CD4-positive, CD25-positive, alpha-beta regulatory T cell (primary cell): ENCODE results near the gene PPP3R2. TPM values are rescaled to one million over a fixed set of nuclear protein-coding genes. Genes with fewer than 3 reads are reported as not detected.

Experiments
- ATAC-seq, 2 donors: fragments of 150-1000 bp; cut with Tn5 transposase; one replicate each; pipeline ENCODE4 v1.10.0; 2021; ENCODE audit warnings: low read depth in 2 of 2, moderate number of reproducible peaks in 2 of 2, moderate library complexity in 1 of 2
- DNase-seq, 3 donors: peaks; one replicate each; pipeline versions ENCODE4 v3.0.0 to v3.0.0-alpha.2; 2012 to 2022; ENCODE audit warnings: mixed read lengths in 1 of 3
- H3K27ac ChIP-seq: one replicate; pipeline ENCODE4 v1.7.0; 2013; ENCODE audit warnings: mild to moderate bottlenecking, low read length; ENCODE audit not compliant: insufficient read depth, poor library complexity, severe bottlenecking
- H3K27me3 ChIP-seq: one replicate; pipeline ENCODE4 v1.7.0; 2013; ENCODE audit warnings: low read length; ENCODE audit not compliant: control insufficient read depth, insufficient read depth
- H3K36me3 ChIP-seq: one replicate; pipeline ENCODE4 v1.7.0; 2013; ENCODE audit warnings: mild to moderate bottlenecking, low read length, moderate library complexity; ENCODE audit not compliant: control insufficient read depth, insufficient read depth
- H3K4me1 ChIP-seq: 2 replicates; pipeline ENCODE4 v1.7.0; 2013; ENCODE audit warnings: mild to moderate bottlenecking, low read length; ENCODE audit not compliant: insufficient read depth, control insufficient read depth, poor library complexity, severe bottlenecking
- H3K4me3 ChIP-seq: one replicate; pipeline ENCODE4 v1.7.0; 2013; ENCODE audit warnings: low read depth, mild to moderate bottlenecking, low read length, moderate library complexity
- H3K9me3 ChIP-seq, 2 experiments: 1 replicate in 1 of 2; 2 replicates in 1 of 2; pipeline ENCODE4 v1.7.0; 2013; ENCODE audit warnings: low read length in 2 of 2, mild to moderate bottlenecking in 1 of 2, moderate library complexity in 1 of 2; ENCODE audit not compliant: control insufficient read depth in 2 of 2
- H3K27ac Mint-ChIP-seq, 3 donors: one replicate each; pipeline ENCODE4 v1.8.0; 2020 to 2022; ENCODE audit warnings: mild to moderate bottlenecking in 3 of 3, mixed read lengths in 3 of 3, moderate library complexity in 2 of 3
- H3K27me3 Mint-ChIP-seq: one replicate; pipeline ENCODE4 v1.8.0; 2022; ENCODE audit warnings: mild to moderate bottlenecking, mixed read lengths
- H3K36me3 Mint-ChIP-seq: one replicate; pipeline ENCODE4 v1.8.0; 2020; ENCODE audit warnings: mixed read lengths
- H3K4me1 Mint-ChIP-seq, 4 donors: one replicate each; pipeline ENCODE4 v1.8.0; 2020 to 2022; ENCODE audit warnings: mixed read lengths in 4 of 4, mild to moderate bottlenecking in 1 of 4
- H3K4me3 Mint-ChIP-seq, 4 donors: one replicate each; pipeline ENCODE4 v1.8.0; 2020 to 2022; ENCODE audit warnings: mild to moderate bottlenecking in 4 of 4, mixed read lengths in 4 of 4, moderate library complexity in 3 of 4
- H3K9me3 Mint-ChIP-seq, 7 donors: one replicate each; pipeline ENCODE4 v1.8.0; 2020 to 2022; ENCODE audit warnings: mixed read lengths in 7 of 7, mild to moderate bottlenecking in 3 of 7, moderate library complexity in 2 of 7
- polyA plus RNA-seq, 4 donors: library from polyadenylated mRNA; unstranded; fragments of 300-500 nt; fragmentation: Illumina TruSeq; gene quantifications; one replicate each; pipeline ENCODE4 v1.2.3, GENCODE V29; 2021
- total RNA-seq: library from RNA; stranded (reverse); gene quantifications from one replicate; pipeline ENCODE4 v1.2.3, GENCODE V29; 2022

PPP3R2 gene
- total RNA-seq (not detected), polyA plus RNA-seq (under 1 TPM in 2 of 4 donors, not detected in 2; 0.17 to 0.22 TPM)

DNA sequence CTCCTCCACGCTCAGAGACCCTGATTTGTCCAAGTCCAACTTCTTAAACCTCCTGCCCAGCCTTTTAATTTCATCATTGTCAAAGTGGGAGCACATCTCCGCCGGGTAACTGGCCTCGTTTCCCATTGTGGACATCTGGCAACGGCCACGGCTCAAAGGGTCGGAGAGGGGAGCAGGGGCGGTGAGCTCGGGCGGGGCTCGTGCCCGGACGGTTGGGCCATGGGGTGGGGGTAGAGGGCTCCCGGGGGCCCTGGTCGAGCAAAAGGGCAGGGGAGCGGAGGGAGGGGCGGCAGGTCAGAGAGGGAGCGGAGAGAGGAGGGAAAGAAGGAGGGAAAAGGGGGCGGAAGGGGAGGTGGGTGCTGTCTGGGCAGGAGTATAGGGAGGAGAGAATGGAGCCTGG, at the start of gene PPP3R2:
TSS of gene PPP3R2 (minus strand) at position 174 of the 400 bp plus-strand sequence. CDS start at position 126, 48 bp downstream.
- Histone ChIP-seq H3K4me1 (no peaks in the 10 kb centered on the region), H3K36me3 (no peaks in the 10 kb centered on the region), H3K27me3 (no peaks in the 10 kb centered on the region), H3K9me3 (no peaks in the 10 kb centered on the region), H3K4me3 (no peak within 1 kb of the TSS), H3K27ac (no peak within 1 kb of the TSS)
- peaks cover 0 to 13% (median under 1%) of the 10 kb centered on the region in 4 donors for H3K4me1 Mint-ChIP-seq
- H3K27me3 Mint-ChIP-seq, result no peaks in the 10 kb centered on the region
- no peak for DNase-seq
- H3K27ac Mint-ChIP-seq, result peak within 1 kb of the TSS in 2 of 3 donors; percentile 56 to 74
- no peak for ATAC-seq
- H3K36me3 Mint-ChIP-seq, result no peaks in the 10 kb centered on the region
- peaks cover 0 to 1% (median 0%) of the 10 kb centered on the region in 7 donors for H3K9me3 Mint-ChIP-seq
- H3K4me3 Mint-ChIP-seq, result no peak within 1 kb of the TSS

GRCh38 chr9:101639785-101640665, 45.3 kb upstream of the PPP3R2 start:
- no peak for DNase-seq
- no peak overlapping the region for H3K27ac Mint-ChIP-seq
- Histone ChIP-seq H3K4me1 (no peaks in the 10 kb centered on the region), H3K27ac (no peak overlapping the region), H3K36me3 (no peaks in the 10 kb centered on the region), H3K4me3 (no peak overlapping the region), H3K9me3 (peaks cover 0 to 5% of the 10 kb centered on the region in 2 experiments), H3K27me3 (no peaks in the 10 kb centered on the region)
- no peak overlapping the region for H3K4me3 Mint-ChIP-seq
- no peak for ATAC-seq
- H3K27me3 Mint-ChIP-seq, result no peaks in the 10 kb centered on the region
- H3K4me1 Mint-ChIP-seq, result no peaks in the 10 kb centered on the region
- no peaks in the 10 kb centered on the region for H3K36me3 Mint-ChIP-seq
- H3K9me3 Mint-ChIP-seq, result peaks cover 0 to 2% (median 0%) of the 10 kb centered on the region in 7 donors

DNA sequence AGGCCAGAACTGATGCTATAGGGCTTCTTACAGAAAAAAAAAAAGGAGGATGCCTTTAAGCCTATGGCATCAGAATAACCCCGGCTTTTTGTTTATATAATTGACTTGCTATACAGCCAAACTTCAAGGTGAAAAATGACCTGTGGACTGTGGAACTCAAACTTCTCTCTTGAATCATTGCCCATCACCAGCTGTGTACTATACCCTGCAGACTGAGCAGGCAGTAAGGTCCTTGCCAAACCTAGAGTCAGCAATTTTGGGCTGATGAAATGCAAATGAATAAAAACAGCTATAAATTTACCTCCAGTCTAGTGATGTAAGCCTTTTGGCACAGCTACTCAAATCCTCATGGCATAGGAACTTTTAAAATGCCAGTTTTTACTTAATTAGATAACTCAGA, 44.5 kb upstream of the PPP3R2 start:
- Histone ChIP-seq H3K9me3 (peaks cover 0 to 5% of the 10 kb centered on the region in 2 experiments), H3K4me3 (no peak overlapping the region), H3K4me1 (no peaks in the 10 kb centered on the region), H3K27ac (no peak overlapping the region), H3K27me3 (no peaks in the 10 kb centered on the region), H3K36me3 (no peaks in the 10 kb centered on the region)
- DNase-seq, result no peak
- Mint-ChIP-seq H3K9me3 (peaks cover 0 to 2% (median 0%) of the 10 kb centered on the region in 7 donors), H3K27ac (no peak overlapping the region), H3K4me3 (no peak overlapping the region), H3K36me3 (no peaks in the 10 kb centered on the region), H3K4me1 (no peaks in the 10 kb centered on the region), H3K27me3 (no peaks in the 10 kb centered on the region)
- ATAC-seq, result no peak

- H3K9me3 Mint-ChIP-seq, result no peaks in the 10 kb centered on the region
- H3K27me3 Mint-ChIP-seq, result no peaks in the 10 kb centered on the region
- no peaks in the 10 kb centered on the region for H3K4me1 Mint-ChIP-seq
- Histone ChIP-seq H3K27ac (no peak overlapping the region), H3K9me3 (no peaks in the 10 kb centered on the region), H3K36me3 (no peaks in the 10 kb centered on the region), H3K4me3 (no peak overlapping the region), H3K27me3 (no peaks in the 10 kb centered on the region), H3K4me1 (no peaks in the 10 kb centered on the region)
- no peak for ATAC-seq
- H3K4me3 Mint-ChIP-seq, result no peak overlapping the region
- H3K36me3 Mint-ChIP-seq, result no peaks in the 10 kb centered on the region
- DNase-seq, result no peak
- no peak overlapping the region for H3K27ac Mint-ChIP-seq
These were observed 41.5 kb upstream of the PPP3R2 start for GRCh38 chr9:101636247-101636646.

DNA sequence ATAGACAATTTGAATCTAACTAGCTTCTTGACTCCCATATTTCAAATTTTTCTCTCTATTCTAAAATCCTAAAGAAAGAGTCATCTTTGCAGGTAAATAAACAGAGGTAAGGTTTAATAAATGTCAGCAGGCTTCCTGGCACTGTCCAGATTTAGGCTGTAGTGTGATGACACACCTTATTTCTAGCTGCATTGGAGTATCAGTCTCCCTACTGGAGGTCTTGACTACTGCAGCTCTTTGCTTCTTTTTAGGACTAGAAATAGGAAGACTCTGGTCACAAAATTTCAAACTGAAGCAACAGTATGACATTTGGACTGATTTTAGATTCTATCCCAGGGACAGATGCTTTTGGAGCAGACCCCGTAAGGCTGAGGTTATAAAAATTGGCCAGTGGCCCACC, 40.7 kb upstream of the PPP3R2 start:
- Histone ChIP-seq H3K9me3 (no peaks in the 10 kb centered on the region), H3K4me3 (no peak overlapping the region), H3K4me1 (no peaks in the 10 kb centered on the region), H3K36me3 (no peaks in the 10 kb centered on the region), H3K27ac (no peak overlapping the region), H3K27me3 (no peaks in the 10 kb centered on the region)
- Mint-ChIP-seq H3K36me3 (no peaks in the 10 kb centered on the region), H3K4me1 (no peaks in the 10 kb centered on the region), H3K27ac (no peak overlapping the region), H3K9me3 (no peaks in the 10 kb centered on the region), H3K4me3 (no peak overlapping the region), H3K27me3 (no peaks in the 10 kb centered on the region)
- DNase-seq (no peak), ATAC-seq (no peak)

DNA sequence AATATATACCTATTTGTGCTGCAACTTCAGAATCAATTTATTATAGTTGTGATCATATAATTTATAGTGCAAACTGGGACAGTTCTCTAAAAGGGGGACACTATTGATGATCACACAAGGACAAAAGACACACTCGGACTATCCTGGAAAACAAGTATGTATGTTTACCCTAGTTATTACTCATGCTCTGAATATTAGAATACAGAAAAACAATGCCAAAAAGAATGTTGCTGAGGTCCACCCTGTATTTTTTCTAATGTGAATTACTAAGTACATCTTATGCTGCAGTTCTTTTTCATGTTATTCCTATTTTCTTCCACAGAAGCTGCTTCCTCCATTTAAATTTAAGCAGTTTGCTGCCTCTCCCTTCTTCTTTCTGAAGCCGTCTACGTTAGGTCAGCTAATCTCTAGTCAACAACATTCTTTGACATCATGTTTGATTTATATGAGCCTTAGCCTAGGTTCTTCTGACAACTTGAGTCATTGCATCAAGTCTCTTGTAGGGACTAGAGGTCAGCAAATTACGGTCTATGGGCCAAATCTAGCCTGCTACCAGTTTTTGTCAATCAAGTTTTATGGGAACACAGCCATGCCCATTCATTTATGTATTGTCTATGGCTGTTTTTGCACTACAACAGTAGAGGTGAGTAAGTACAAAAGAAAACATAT, 40.1 kb upstream of the PPP3R2 start:
- Mint-ChIP-seq H3K27me3 (no peaks in the 10 kb centered on the region), H3K9me3 (no peaks in the 10 kb centered on the region), H3K36me3 (no peaks in the 10 kb centered on the region), H3K27ac (no peak overlapping the region), H3K4me3 (no peak overlapping the region), H3K4me1 (no peaks in the 10 kb centered on the region)
- no peaks in the 10 kb centered on the region for H3K36me3 ChIP-seq
- H3K27ac ChIP-seq, result no peak overlapping the region
- DNase-seq (no peak), ATAC-seq (no peak)
- H3K4me3 ChIP-seq, result no peak overlapping the region
- H3K4me1 ChIP-seq, result no peaks in the 10 kb centered on the region
- H3K9me3 ChIP-seq, result no peaks in the 10 kb centered on the region
- no peaks in the 10 kb centered on the region for H3K27me3 ChIP-seq

DNA sequence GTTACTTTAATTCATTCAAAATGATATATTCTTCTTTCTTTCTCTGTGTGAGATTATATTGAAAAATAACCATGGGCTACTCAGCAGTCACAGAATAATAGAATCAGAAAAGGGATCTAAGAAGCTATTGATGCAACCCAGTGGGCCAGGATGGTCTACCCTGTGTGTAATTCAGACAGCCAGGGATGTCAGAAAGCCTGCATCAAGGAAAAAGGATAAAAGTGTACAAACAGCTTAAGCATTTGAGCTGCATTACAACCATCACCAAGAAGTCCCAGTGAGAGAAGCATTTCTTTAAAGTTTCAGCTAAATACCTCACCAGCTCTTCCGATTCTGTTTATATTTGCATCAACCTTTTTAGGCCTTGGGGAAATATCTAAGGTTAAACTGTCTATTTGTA, 37.8 kb upstream of the PPP3R2 start:
- Histone ChIP-seq H3K9me3 (no peaks in the 10 kb centered on the region), H3K27ac (no peak overlapping the region), H3K4me1 (no peaks in the 10 kb centered on the region), H3K4me3 (no peak overlapping the region), H3K36me3 (no peaks in the 10 kb centered on the region), H3K27me3 (no peaks in the 10 kb centered on the region)
- no peaks in the 10 kb centered on the region for H3K36me3 Mint-ChIP-seq
- H3K27ac Mint-ChIP-seq, result no peak overlapping the region
- H3K4me3 Mint-ChIP-seq, result no peak overlapping the region
- H3K9me3 Mint-ChIP-seq, result no peaks in the 10 kb centered on the region
- DNase-seq (no peak), ATAC-seq (no peak)
- no peaks in the 10 kb centered on the region for H3K27me3 Mint-ChIP-seq
- no peaks in the 10 kb centered on the region for H3K4me1 Mint-ChIP-seq
